22Rv1 (cell line): ENCODE results near the gene GINS2.

Source experiments
- CTCF ChIP-seq: fragments of 450-650 bp; IDR thresholded peaks from 2 replicates; pipeline ENCODE4 v1.5.1; 2017; ENCODE audit warnings: mild to moderate bottlenecking
- ZFX ChIP-seq: fragments of 450-650 bp; IDR thresholded peaks from 2 replicates; pipeline ENCODE4 v1.6.1; 2017; ENCODE audit warnings: antibody characterized with exemption, borderline replicate concordance

- TF ChIP-seq CTCF (no peak), ZFX (no peak)
Measured at GRCh38 chr16:85628265-85628556, 60.5 kb downstream of the GINS2 start.
